OCI-LY7 (cell line): ENCODE measurements around the gene NBPF6.
"Not testable (repeated sequence)": the region's sequence is repeated elsewhere in the genome, so short reads cannot be mapped to it uniquely, and the experiment has no call there.

Experiments used
- EZH2phosphoT487 ChIP-seq: fragments of 200-600 bp; sonication (generic); IDR thresholded peaks from 2 replicates; pipeline ENCODE4 v1.6.1; 2018; ENCODE audit warnings: low read depth, borderline replicate concordance, mild to moderate bottlenecking, mixed run types, antibody characterized with exemption, low read length, moderate library complexity, mixed read lengths
- TF ChIP-seq, protein P1 (sequence below): fragments of 200-600 bp; sonication (generic); conservative IDR thresholded peaks from 2 replicates; pipeline ENCODE4 v1.5.1; 2014; ENCODE audit warnings: mild to moderate bottlenecking, antibody characterized with exemption, low read length, moderate library complexity, mixed read lengths

DNA sequence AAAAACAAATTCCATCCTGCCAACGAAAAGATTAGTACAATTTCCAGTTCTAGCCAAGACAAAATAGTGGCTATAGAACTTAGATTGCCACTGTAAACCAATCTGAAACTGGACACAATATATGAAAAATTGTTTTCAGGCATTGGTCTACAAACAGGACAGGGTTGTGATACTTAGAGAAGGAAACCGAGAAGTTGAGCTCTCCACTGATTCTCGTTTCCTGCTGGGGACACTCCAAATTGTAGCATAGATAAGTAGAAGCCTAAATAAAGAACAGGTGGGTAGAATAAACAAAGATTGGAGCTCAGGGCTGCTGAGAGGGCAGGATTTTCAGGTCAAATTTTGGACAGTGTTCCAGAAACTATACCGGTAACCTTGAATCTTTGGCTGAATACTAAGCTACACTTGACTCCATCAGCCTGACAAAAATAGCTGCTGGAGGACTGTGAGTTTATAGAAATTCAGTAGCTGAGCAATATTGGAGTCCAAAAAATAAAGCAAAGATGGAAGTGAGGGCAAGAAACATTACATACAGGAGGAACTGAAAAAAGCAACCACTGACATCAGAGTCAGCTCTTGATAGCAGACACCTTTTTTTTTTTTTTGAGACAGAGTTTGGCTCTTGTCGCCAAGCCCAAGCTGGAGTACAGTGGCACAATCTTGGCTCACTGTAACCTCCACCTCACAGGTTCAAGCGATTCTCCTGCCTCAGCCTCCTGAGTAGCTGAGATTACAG, 38.9 kb upstream of the NBPF6 start:
- TF ChIP-seq, protein P1, sequence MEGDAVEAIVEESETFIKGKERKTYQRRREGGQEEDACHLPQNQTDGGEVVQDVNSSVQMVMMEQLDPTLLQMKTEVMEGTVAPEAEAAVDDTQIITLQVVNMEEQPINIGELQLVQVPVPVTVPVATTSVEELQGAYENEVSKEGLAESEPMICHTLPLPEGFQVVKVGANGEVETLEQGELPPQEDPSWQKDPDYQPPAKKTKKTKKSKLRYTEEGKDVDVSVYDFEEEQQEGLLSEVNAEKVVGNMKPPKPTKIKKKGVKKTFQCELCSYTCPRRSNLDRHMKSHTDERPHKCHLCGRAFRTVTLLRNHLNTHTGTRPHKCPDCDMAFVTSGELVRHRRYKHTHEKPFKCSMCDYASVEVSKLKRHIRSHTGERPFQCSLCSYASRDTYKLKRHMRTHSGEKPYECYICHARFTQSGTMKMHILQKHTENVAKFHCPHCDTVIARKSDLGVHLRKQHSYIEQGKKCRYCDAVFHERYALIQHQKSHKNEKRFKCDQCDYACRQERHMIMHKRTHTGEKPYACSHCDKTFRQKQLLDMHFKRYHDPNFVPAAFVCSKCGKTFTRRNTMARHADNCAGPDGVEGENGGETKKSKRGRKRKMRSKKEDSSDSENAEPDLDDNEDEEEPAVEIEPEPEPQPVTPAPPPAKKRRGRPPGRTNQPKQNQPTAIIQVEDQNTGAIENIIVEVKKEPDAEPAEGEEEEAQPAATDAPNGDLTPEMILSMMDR: not testable (repeated sequence)
- not testable (repeated sequence) for TF ChIP-seq EZH2phosphoT487
